ENCODE measurements around the gene GIGYF2.

GIGYF2 gene

DNA sequence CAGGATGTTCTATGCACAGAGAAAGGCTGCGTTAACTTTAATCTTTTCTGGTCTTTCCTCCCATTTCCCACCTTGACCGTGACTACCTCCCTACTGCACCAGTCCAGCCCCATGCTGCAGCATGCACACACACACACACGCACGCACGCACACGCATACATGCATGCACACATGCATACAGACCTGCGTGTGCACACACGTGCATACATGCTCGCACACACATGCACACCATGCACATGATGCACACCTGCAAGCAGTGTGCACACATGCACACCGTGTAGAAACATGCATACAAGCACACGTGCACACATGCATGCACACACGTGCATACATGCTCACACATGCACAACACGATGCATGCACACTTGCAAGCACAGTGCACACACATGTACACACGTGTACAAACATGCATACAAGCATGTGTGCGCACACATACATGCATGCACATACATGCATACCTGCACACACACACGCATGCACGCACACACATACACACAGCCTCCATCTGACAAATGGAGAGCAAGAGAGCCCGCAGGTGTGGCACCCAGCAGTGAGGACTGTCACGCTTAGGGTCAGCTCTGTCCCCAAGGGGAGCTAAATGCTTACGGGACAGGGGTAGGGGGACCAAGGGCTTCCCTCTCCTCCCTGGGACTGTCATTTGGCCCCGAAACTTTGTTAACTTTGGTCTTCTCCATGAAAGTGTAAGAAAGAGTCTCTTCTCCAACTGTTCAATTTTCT is 191.1 kb downstream of the GIGYF2 start:
- H3K36me3 ChIP-seq (ENCODE audit: insufficient read depth, insufficient read length, low read length), result no peaks in the 10 kb centered on the region
- H3K9ac ChIP-seq (ENCODE audit: insufficient read length, low read depth), result no peak overlapping the region
- TF ChIP-seq SUZ12 (IDR thresholded peaks at IDR 0.05; ENCODE audit: extremely low read depth, insufficient read depth, insufficient read length) (no peak), YY1 (IDR thresholded peaks at IDR 0.05; ENCODE audit: insufficient read depth, insufficient read length) (no peak), ZNF274 (IDR thresholded peaks at IDR 0.05; ENCODE audit: low read depth, low read length) (no peak)
- H3K4me3 ChIP-seq (ENCODE audit: insufficient read length, low read depth), result no peak overlapping the region
- no peaks in the 10 kb centered on the region for H3K9me3 ChIP-seq (ENCODE audit: insufficient read depth, low read length)
- no peaks in the 10 kb centered on the region for H3K27me3 ChIP-seq (ENCODE audit: insufficient read depth, insufficient read length)
- DNase-seq (ENCODE audit: low read depth, low spot score), result no peak
- H3K4me1 ChIP-seq (ENCODE audit: insufficient read depth, insufficient read length), result peaks cover 17% of the 10 kb centered on the region

DNA sequence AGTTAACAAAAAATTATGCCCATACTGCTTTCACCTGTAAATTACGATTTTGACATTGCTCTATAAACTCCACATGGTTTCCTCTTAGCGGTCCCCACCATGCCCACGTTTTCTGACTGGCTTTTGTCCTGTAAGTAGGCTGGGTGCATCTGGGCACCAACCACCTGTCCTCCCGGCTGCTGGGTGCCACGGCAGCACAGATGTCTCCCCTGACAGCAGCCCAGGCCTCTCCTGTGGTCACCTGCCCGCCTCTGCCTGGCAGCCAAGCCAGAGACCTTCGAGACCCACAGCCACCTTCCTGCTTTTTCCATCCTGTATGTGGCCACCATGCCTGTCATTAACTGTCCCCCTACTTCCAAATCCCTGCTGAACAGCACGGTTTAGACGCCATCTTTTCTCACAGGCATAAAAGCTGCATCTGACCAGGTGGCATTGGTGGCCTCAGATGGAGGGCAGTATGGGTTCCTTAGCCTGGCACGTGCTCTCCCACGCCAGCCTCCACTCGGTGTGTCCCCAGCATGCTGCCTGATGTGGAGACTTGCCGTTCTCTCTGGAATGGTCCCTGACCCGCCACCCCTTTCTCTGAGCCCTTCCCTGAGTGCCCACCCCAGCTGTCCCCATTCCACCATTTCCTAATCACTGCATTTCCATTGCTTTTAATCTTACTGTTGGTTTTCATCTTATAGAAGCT is 191.9 kb downstream of the GIGYF2 start:
- Histone ChIP-seq H3K4me3 (ENCODE audit: insufficient read length, low read depth) (no peak overlapping the region), H3K4me1 (ENCODE audit: insufficient read depth, insufficient read length) (peaks cover 17% of the 10 kb centered on the region), H3K27me3 (ENCODE audit: insufficient read depth, insufficient read length) (no peaks in the 10 kb centered on the region), H3K9ac (ENCODE audit: insufficient read length, low read depth) (no peak overlapping the region), H3K9me3 (ENCODE audit: insufficient read depth, low read length) (no peaks in the 10 kb centered on the region), H3K36me3 (ENCODE audit: insufficient read depth, insufficient read length, low read length) (no peaks in the 10 kb centered on the region)
- no peak for DNase-seq (ENCODE audit: low read depth, low spot score)
- no peak for TF ChIP-seq SUZ12 (IDR thresholded peaks at IDR 0.05; ENCODE audit: extremely low read depth, insufficient read depth, insufficient read length)
- no peak for TF ChIP-seq YY1 (IDR thresholded peaks at IDR 0.05; ENCODE audit: insufficient read depth, insufficient read length)
- no peak for TF ChIP-seq ZNF274 (IDR thresholded peaks at IDR 0.05; ENCODE audit: low read depth, low read length)

DNA sequence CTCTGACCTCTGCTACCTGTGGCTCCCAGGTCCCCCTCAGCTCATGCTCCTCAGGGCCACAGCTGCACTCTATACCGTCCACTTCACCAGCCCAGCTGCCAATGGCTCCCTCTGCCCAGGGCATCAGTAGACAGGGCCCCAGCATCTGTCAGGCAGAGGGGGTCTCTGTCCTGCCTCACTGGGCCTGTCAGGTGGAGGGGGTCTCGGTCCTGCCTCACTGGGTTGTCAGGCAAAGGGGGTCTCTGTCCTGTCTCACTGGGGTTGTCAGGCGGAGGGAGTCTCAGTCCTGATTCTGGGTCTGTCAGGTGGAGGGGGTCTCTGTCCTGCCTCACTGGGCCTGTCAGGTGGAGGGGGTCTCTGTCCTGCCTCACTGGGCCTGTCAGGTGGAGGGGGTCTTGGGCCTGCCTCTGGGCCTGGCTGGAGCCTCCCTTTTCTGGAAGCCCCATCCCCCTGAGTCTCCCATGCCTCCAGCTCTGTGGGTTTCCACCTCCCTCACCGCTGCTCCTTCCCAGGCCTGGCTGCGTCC is 192.8 kb downstream of the GIGYF2 start:
- DNase-seq (ENCODE audit: low read depth, low spot score), result no peak
- H3K4me1 ChIP-seq (ENCODE audit: insufficient read depth, insufficient read length), result peaks cover 17% of the 10 kb centered on the region
- no peak overlapping the region for H3K9ac ChIP-seq (ENCODE audit: insufficient read length, low read depth)
- H3K9me3 ChIP-seq (ENCODE audit: insufficient read depth, low read length), result no peaks in the 10 kb centered on the region
- no peak for TF ChIP-seq SUZ12 (IDR thresholded peaks at IDR 0.05; ENCODE audit: extremely low read depth, insufficient read depth, insufficient read length)
- no peak for TF ChIP-seq YY1 (IDR thresholded peaks at IDR 0.05; ENCODE audit: insufficient read depth, insufficient read length)
- no peak for TF ChIP-seq ZNF274 (IDR thresholded peaks at IDR 0.05; ENCODE audit: low read depth, low read length)
- no peaks in the 10 kb centered on the region for H3K27me3 ChIP-seq (ENCODE audit: insufficient read depth, insufficient read length)
- H3K4me3 ChIP-seq (ENCODE audit: insufficient read length, low read depth), result no peak overlapping the region
- H3K36me3 ChIP-seq (ENCODE audit: insufficient read depth, insufficient read length, low read length), result no peaks in the 10 kb centered on the region

DNA sequence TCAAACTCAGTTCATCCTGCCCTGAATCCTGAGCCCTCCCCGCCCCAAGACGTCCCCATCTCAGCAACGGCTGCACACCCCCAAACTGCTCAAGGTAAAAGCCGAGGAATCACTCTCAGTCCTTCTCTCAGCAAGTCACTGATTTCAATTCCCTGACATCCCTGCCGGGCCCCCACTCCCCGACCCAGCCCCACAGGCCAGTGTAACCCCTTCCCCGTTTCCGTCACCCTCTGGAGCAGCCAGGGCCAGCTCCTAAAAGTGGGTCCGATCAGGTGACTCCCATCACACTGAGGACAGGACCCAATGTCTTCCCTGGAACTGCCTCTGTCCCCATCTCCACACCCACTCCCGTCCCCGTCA is 193.4 kb downstream of the GIGYF2 start:
- H3K4me3 ChIP-seq (ENCODE audit: insufficient read length, low read depth), result no peak overlapping the region
- TF ChIP-seq YY1 (IDR thresholded peaks at IDR 0.05; ENCODE audit: insufficient read depth, insufficient read length) (no peak), ZNF274 (IDR thresholded peaks at IDR 0.05; ENCODE audit: low read depth, low read length) (no peak), SUZ12 (IDR thresholded peaks at IDR 0.05; ENCODE audit: extremely low read depth, insufficient read depth, insufficient read length) (no peak)
- peaks cover 17% of the 10 kb centered on the region for H3K4me1 ChIP-seq (ENCODE audit: insufficient read depth, insufficient read length)
- DNase-seq (ENCODE audit: low read depth, low spot score), result no peak
- no peaks in the 10 kb centered on the region for H3K36me3 ChIP-seq (ENCODE audit: insufficient read depth, insufficient read length, low read length)
- H3K9me3 ChIP-seq (ENCODE audit: insufficient read depth, low read length), result no peaks in the 10 kb centered on the region
- H3K27me3 ChIP-seq (ENCODE audit: insufficient read depth, insufficient read length), result no peaks in the 10 kb centered on the region
- no peak overlapping the region for H3K9ac ChIP-seq (ENCODE audit: insufficient read length, low read depth)

DNA sequence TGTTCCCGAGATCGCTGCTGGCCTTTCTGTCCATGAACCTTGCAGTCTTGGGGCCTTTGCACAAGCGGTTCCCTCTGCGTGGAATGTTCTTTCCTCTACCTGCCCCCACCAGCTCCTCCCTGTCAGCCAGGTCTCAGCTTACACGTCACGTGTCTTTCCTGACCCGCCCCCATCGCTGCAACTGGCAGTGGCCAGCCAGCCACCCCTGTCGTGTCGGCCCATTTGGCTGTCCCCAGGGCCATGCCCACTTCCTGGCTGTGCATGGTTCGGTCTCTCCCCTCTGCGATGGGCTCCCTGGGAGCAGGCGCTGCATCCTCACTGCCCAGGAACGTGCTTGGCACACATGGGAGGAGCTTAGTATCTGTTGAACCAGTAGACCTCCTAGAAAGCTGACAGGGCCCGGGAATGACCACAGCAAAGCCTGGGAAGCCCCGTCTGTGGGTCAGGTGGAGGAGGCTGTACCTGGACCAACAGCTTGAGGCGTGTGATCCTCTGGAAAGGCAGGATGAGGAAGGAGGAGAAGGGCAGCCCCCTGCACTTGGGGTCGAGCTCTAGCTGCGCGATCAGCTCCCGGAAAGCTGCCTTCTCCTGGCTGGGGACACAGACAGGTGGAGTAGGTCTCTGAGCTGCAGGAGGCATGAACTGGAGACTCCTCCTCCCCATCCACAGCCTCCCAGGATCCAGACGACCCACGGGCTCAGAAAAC is 193.9 kb downstream of the GIGYF2 start:
- no peak for DNase-seq (ENCODE audit: low read depth, low spot score)

DNA sequence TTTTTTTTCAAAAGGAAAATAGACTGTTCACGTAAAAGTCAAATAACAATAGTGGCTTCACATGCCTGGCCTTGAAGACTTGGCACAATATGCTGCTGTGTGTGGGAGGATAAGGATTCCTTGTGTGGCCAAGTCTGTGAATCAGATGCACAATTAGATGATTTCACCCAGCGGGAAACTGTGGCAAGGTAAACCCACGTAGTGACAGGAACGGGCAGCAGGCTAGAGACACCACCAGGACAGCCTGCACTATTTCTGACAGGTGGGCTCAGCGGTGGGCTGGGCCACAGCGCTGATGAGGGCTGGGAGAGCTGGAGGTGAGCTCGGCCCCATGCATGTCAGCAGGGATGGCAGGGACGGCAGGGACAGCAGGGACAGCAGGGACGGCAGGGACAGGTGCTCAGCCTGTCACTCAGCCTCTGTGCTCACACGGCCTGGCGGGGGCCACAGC is 194.5 kb downstream of the GIGYF2 start:
- TF ChIP-seq ZNF274 (IDR thresholded peaks at IDR 0.05; ENCODE audit: low read depth, low read length), result no peak
- TF ChIP-seq SUZ12 (IDR thresholded peaks at IDR 0.05; ENCODE audit: extremely low read depth, insufficient read depth, insufficient read length), result no peak
- TF ChIP-seq YY1 (IDR thresholded peaks at IDR 0.05; ENCODE audit: insufficient read depth, insufficient read length), result no peak
- H3K9ac ChIP-seq (ENCODE audit: insufficient read length, low read depth), result no peak overlapping the region

More for the DNA sequence above, 193.9 kb downstream of the GIGYF2 start:
- Histone ChIP-seq H3K9me3 (ENCODE audit: insufficient read depth, low read length) (no peaks in the 10 kb centered on the region), H3K27me3 (ENCODE audit: insufficient read depth, insufficient read length) (no peaks in the 10 kb centered on the region), H3K36me3 (ENCODE audit: insufficient read depth, insufficient read length, low read length) (no peaks in the 10 kb centered on the region), H3K4me1 (ENCODE audit: insufficient read depth, insufficient read length) (peaks cover 17% of the 10 kb centered on the region), H3K4me3 (ENCODE audit: insufficient read length, low read depth) (no peak overlapping the region), H3K9ac (ENCODE audit: insufficient read length, low read depth) (no peak overlapping the region)
- no peak for TF ChIP-seq YY1 (IDR thresholded peaks at IDR 0.05; ENCODE audit: insufficient read depth, insufficient read length)
- TF ChIP-seq SUZ12 (IDR thresholded peaks at IDR 0.05; ENCODE audit: extremely low read depth, insufficient read depth, insufficient read length), result no peak
- no peak for TF ChIP-seq ZNF274 (IDR thresholded peaks at IDR 0.05; ENCODE audit: low read depth, low read length)

More for the DNA sequence above, 194.5 kb downstream of the GIGYF2 start:
- H3K27me3 ChIP-seq (ENCODE audit: insufficient read depth, insufficient read length), result no peaks in the 10 kb centered on the region
- peaks cover 17% of the 10 kb centered on the region for H3K4me1 ChIP-seq (ENCODE audit: insufficient read depth, insufficient read length)
- H3K9me3 ChIP-seq (ENCODE audit: insufficient read depth, low read length), result no peaks in the 10 kb centered on the region
- no peak overlapping the region for H3K4me3 ChIP-seq (ENCODE audit: insufficient read length, low read depth)
- no peaks in the 10 kb centered on the region for H3K36me3 ChIP-seq (ENCODE audit: insufficient read depth, insufficient read length, low read length)
- DNase-seq (ENCODE audit: low read depth, low spot score), result no peak
